Activated CD4-positive, alpha-beta T cell treated with anti-CD3 and anti-CD28 coated beads, Interleukin-2, amount 50 U/mL, for 4 hours (primary cell): ENCODE results near the gene PDE1A.

Experiments used
- DNase-seq, 2 experiments: peaks; one replicate each; pipeline ENCODE4 v3.0.0-alpha.2; 2020

Gene PDE1A

DNA sequence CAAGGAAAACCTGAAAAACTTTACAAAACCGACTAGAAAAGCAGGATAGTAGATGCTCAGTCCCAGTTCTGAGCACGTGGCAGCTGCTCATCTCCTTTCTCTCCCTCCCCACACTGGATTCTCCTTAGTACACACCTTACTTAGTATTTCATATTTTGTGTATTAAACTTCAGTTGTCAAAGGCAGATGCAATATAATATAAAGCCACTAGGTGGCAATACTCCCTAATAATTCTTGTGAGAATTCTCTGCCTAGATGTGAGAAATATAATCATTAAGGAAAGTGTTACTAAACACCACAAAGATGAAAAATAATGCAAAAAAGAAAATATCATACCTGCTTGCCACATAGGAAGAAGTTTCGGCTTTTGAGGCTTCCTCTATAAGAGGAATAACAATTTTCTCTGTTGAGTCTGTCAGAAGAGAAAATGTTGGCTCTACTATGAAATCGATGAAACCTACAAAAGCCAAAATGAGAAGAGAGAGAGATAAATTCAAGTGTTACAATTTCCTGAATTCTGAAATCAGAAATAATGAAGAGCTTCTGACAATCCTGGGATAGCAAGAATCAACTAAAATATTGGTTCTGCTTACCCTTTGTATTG is 240.6 kb downstream of the PDE1A start:
- DNase-seq, result no peak

DNA sequence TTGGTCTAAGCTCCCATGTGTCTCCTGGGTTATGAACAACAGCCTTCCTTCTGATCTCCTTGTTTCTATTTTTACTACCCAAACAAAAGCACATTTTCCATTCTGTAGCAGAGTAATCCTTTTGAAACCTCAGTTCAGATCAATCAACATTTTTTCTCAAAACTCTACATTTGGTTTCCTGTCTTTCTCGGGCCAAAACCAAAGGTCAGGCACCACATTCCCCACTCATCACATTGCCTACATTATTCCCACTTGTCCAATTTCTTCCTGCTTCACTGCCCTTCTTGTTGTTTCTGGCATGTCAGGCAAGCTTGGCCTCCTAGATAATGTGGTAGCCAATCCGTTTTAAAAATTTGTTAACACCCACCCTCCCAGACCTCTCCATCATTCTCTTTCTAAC is 244.4 kb downstream of the PDE1A start:
- DNase-seq, result no peak

DNA sequence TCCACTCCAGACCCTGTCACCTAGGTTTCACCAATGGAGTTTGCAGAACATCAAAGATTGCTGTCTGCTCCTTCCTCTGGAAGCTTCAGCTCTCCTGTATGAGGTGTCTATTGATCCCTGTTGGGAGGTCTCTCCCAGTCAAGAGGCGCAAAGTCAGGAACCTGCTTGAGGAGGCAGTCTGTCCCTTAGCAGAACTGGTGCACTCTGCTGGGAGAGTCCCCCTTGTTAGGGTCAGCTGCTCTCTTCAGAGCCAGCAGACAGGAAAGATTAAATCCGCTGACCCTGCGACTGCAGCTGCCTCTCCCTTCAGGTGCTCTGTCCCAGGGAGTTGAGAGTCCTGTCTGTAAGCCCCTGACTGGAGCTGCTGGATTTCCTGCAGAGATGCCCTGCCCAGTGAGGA is 245.5 kb downstream of the PDE1A start:
- no peak for DNase-seq

DNA sequence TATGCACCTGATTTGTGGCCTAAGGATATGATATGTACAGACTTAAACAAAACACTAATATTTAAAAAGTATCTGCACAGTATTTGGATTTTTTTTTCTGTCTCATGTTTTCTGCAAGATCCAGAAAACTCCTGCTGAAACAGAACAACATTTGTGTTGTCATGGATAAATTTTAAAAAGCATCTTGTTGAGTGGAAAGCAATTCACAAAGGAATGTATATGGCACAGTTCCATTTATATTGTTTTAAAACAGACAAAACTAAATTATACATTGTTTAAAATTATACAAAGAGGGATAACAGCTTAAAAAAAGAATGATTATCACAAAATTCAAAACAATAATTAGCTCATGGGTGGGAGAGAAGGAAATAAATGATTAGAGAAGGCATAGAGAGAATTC is 247.7 kb downstream of the PDE1A start:
- no peak for DNase-seq

DNA sequence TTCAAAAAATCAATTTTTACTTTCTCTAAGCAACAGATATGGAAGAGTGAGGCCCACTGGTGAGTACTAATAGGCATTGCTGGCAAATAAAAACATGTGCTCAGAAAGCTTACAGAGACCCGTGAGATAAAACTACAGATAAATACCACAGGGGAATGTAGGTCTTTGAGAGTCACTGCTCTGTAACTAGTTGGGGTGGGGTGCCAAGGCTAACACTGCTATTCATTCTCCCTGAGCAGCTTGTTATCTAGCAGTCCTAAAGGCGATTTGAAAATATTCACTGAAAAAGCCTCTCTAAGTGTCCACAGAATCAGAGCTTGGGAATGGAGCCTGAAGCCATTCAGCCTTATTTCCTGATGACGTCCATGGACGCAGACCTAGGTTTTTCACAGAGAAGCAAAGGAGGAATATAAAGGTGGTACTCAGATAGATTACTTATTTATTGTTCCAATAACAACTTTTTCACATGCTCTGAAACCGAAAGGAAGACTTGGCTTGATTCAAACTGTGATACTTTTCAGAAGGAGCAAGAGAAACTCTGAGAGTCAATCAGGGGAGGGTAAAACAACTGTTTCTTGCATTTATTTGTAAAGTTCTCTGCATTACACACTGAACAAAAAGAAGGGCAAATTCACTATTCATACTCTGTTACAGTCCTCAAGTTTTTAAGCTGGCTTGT is 252.8 kb downstream of the PDE1A start:
- DNase-seq, result no peak

DNA sequence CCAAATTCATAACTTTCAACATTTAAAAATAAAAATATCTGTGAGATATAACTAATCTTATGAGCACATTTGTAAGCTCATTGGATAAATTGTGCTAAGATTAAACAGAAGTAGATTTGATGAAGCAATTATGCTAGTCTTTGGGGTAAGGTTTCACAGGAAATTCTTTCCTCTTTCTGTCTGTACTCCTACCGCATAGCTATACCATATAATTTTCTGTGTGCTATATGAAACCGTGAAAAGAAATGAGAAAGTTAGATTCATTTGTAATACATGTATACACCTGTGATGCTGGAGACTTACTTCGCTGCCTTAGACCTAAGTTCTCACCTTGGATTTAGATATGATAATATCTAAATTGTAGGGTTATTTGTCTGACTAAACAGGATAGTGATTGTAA is 256.5 kb downstream of the PDE1A start:
- no peak for DNase-seq

DNA sequence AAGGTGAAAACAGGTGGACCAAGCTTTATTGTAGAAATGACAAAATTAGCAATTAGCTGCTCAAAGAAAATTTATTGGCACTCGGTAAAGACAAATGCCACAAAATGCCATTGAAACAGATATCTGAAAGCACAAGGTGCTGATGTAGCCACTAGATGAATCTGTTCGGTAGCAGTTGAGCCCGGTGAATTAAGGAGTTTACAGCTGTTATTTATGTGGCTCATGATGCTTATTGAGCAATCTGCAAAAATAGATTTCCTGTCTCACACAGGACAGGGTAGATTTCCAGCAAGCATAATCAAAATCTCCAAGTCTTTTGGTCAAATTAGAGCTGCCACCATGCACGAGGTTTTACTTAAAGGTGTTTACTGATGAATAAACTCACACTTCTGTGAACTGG is 259.0 kb downstream of the PDE1A start:
- DNase-seq, result no peak

DNA sequence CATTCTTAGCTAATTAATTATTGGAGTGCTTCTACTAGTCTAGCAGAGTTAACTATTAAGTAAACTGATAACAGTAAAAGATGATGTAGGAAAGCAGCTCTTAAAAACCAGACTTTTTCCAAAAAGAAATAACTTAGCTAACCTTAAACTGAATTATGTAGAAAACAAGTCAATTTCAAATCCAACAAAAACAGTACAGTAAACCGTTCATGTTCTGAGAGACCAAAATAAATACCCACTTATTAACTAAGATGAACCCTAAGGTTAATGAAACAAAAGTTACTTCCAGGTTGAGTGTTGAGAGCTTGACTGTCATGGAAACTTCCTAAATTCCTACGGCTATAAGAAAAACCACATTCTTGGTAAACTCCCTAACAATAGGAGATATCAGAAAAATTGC is 260.0 kb downstream of the PDE1A start:
- DNase-seq, result no peak

DNA sequence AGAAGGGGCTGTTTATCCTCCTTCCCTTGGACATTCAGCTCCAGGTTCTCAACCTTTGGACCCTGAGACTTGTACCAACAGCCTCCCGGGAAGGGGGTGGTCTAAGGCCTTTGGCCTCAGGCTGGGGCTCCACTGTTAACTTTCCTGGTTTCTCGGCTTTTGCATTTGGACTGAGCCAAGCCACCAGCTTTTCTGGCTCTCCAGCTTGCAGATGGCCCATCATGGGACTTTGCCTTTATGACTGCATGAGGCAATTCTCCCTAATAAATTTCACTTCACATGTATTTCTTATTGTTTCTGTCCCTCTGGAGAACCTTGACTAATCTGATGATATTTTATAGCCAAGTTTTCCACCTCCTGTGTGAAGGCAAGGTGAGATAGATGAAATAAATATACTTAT is 260.4 kb downstream of the PDE1A start:
- DNase-seq, result no peak

DNA sequence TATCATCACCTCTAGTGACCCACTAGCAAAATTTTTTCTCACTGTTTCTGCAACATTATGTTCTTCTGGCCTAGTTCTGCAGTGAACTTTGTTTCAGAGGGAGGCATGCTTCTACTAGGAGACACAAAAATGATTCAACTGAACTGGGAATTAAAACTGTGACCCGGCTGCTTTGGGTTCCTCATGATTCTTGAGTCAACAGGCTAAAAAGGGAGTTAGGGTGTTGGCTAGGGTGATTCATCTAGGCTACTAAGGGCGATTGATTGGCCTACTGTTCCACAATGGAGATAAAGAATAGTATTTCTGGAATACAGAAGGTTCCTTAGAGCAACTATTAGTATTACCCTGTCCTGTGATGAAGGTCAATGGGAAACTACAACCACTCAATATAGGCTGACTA is 261.6 kb downstream of the PDE1A start:
- no peak for DNase-seq

DNA sequence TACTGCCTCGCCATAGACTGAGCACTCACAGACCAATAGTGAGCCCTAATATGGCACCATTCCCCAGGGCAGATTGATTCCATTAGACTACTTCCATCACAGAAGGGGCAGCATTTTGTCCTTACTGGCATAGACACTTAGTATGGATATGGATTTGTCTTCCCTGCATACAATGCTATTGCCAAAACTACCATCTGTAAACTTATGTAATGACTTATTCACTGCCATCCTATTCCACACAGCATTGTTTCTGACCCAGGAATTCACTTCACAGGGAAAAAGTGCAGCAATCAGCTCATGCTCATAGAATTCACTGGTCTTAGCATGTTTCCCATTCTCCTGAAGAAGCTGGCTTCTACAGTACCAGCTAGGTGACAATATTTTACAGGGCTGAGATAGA is 262.1 kb downstream of the PDE1A start:
- no peak for DNase-seq

DNA sequence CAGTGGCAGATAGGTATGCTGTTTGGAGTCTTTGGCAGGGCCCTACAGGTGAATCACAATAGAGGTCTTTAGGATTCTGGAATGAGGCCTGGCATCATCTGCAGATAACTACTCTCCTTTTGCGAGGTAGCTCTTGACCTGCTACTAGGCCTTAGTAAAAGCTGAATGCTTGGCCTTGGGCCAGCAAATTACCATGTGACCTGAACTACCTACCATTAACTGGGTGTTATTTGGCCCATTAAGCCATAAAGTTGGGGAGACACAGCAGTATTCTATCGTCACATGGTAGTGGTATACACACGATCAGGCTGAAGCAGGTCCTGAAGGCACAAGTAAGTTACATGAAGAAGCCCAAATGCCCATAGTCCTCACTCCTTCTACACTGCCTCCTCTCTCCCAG is 263.0 kb downstream of the PDE1A start:
- no peak for DNase-seq

DNA sequence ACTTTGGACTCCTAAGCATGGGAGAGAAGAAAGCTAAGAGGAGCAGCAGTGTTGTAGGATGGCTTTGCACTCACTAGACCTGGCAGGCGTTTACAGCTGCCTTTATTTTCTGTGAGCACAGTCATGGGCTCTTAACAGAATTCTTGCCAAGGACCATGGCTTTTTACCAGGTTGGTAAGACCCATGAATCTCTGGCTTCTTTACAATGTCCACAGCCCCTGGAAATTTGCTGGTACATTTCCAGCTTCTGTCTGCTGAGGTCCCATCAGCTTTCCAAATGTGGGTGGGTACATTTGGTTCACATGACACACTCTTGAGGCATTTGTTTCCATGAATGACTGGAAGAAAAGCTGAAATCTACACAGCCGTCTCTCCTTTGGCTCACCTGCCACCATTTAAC is 278.5 kb downstream of the PDE1A start:
- DNase-seq, result no peak

DNA sequence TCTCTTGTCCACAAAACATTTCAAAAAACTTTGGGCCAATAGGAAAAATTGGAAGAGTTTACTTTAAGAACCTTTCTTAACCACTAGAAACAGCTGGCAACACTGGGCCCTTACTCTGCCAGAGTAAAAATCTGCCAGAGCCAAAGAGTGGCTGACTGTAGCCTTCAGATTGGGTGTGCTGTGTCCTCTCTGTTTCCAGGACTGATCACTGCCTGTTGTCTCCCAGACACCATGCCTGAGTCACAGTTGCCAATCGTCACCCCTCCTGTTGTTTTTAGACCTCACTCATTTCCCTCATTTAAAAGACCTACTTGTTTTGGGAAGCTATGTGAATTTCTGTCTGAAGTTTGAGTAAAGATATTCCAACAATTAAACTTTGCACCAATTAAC is 282.1 kb downstream of the PDE1A start:
- no peak for DNase-seq

DNA sequence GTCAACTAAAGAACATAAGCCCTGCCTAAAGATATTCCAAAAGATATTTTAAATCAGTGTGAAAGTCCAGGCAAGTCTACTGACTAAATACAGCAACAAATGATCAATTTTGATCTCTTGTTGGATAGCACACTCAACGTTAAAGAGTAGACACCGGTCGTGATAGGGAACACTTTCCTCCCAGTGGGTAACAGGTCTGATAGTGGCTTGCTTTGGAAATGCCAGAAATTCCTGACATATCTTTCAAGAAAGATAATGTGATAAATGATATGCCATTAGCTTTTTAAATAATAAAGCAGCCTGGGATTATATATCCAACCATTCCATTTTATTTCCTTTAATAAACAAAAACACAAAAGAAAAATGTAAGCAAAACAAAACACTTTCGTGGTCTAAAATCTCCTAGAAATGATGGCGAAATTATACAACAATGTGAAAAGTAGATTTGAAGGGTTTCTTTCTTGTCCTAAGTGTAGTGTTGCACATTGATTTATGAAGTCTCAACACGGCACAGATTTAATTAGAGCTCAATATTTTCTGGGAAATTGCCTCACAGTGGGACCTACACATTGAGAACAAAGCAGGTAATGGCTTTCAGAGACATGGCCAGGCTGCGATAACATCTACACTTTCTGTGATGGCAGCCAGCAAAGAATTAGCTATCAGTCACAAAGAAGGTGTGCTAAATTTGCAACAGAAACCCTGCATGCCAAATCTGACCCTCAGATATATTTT is 282.6 kb downstream of the PDE1A start:
- DNase-seq, result no peak

DNA sequence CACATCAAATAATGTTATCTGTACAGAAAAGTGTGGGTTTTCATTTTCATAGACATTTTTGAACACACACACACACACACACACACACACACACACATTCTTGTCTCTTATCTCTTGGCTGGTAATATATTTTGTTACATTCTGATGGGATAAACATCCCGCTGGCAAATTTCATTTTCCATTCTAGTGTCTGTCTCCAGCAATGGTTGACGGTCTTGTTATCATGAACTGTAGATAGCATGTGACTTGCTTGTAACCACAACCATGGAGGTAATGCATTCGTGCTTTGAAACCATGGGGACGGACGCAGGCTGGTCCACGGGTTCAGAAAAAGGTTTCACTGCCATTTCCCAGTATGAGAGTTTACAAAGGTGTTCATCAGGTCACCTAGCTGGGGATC is 284.8 kb downstream of the PDE1A start:
- no peak for DNase-seq

DNA sequence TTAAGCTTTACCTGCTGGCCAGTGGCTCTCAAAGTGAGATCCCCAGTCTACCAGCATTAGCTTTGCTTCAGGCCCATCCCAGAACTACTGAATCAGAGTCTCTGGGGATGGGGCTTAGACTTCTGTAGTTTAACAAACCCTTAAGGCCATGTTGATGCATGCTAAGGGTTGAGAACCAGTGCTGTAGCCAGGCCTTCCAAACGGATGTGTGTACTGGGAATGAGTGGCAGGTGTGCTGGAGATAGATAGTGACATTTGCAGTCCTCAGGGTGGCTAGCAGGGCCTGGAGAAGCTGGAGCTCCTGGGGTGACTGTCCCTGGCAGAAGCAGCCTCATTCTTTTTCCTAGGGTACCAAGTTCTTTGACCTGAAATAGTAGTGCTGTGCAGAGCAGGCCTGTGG is 292.6 kb downstream of the PDE1A start:
- no peak for DNase-seq

DNA sequence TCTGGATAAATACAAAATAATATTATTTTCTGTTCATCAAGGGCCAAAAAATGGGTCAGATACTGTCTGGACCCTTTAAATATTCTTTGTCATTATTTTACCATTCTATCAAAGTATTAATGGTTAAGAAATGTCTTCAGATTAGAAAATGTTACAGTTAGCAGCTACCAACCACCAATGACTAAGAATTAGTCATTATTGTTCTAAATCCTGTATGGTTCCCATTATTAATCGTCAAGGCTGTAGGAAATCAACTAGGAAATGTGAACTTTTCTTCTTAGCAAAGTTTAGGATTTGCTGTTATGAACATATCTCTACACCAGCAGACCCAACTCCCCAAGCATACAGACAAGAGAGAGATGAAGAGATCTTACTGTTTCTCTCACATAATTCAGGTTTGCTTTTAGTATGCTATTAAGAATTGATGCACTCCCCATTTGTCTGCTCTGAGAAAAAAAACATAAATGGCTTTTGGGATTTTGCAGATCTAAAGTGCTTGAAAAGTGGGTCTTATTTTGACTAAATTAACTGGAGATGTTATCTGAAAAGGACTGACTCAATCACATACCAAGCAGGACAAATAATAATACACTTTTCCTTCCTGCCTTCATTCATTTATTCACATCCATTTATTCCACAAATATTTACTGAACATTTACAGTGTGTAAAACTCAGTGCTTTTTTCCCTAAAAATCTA is 293.5 kb downstream of the PDE1A start:
- no peak for DNase-seq

DNA sequence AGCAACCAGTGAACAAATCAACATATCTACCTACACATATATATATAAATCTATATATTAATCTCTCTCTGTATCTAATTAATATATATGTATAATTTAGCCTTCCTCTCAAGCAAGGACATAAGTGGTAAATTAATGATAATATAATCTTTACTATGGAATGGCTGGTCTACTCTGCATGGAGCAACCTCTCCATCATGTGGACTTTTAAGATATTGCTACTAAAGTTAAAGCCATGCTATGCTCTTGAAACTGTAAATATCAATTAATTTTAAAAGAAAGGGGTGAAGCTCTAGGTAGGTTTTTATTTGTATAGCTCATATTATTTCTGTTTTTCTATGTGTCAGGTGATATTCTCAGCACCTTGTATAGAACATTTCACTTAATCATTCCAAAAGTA is 294.2 kb downstream of the PDE1A start:
- DNase-seq, result no peak

DNA sequence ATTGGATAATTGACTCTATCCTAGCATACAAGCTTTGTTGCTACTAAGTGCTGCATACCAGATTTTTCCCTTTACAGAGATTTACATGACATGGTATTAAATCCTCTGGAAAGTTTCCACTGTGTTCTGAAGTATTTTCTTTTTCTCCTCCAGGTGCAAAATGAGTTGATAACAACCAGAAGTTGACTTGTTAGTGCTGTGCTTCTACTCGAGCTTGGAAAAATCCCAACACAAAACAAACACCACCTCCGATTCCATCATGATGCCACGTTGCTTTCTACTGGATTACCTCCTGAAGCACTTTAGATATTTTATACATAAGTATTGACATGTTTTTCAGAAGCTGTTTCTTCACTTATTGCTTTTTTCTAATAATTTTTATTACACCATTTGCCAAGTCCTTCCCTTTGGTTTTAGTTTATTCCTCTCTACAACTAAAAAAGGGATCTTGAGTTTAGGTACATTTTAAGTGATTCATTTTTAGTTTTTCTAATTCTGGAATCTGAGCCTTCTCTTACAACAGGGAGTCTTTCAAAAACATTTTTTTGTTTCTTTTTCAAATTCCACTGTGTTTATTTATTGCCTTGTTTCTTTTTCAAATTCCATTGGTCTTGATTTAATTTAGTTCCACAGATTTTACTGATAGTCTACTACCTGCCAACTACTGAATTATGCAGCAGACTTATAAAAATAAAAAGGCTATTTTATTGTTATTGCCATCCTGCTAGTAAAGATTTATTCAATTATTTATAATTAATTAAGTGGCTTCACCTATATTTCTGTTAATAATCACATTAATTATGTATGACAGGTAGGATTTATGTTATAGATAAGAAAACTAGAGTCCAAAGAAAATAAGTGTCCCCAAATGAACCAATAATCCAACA is 297.8 kb downstream of the PDE1A start:
- no peak for DNase-seq

DNA sequence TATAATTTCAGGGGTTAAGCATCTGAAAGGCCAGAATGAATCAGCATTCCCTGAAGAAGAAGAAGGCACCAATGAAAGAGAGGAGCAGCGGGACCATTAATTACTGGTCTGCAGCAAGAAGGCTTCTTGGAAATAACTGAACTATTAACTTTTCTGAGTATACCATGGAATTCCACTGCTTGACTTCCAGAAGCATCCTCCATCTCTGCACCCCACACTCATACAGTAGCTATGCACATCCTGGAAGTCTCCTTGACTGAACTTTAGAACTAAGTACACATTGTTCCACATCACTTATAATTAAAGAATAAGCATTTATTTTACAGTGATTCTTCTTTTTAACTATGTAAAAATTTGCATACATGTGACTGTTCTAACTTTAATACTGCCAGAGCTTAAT is 309.6 kb downstream of the PDE1A start:
- DNase-seq, result no peak

DNA sequence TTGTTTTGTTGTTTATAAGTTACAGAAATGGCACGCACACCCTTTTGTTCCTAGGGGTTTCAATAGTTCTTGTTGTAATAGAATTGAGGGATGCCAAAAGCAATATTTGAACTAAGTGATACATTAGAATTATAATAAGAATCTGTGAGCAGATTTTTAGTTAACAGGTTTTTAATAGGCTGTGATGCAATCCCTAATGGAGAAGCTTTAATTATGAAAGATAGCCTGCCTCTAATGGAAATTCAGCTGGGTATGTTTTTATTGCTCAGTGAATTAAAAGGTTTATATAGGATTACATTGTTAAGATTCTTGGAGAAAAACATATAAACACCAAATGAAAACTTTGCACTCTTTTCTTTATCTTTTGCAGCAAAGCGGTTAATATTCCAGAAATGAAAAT is 310.1 kb downstream of the PDE1A start:
- DNase-seq, result no peak

DNA sequence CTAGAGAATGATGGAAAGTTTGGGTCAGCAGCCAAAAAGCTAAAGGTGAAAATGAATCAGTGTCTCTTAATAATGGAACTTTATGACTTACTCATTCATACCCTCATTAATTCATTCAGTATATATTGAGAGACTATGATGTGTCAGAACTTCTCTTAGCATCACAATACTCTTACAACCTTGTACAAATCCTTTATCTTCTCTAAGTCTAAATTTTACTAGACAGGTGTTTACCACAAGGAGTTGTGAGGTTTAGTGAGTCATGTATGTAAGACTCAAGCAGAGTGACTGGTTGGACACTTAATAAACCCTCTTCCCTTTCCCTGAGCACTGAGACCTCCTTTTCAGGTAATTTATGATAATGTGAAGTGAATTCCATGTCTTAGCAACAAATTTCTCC is 311.6 kb downstream of the PDE1A start:
- DNase-seq, result no peak
